Stimulated activated naive CD8-positive, alpha-beta T cell treated with anti-CD3 and anti-CD28 coated beads, Interleukin-15, Interleukin-2, amounts not matched to agents 100 U/mL and 50 U/mL, for 24 hours (primary cell): Measurements from ENCODE around the gene MRPS31.
A peak's percentile ranks its signal among the peaks of the same experiment; 100 is the strongest.
"Not testable (repeated sequence)": the region's sequence is repeated elsewhere in the genome, so short reads cannot be mapped to it uniquely, and the experiment has no call there.

Experiments used
- ATAC-seq: fragments of 150-1000 bp; cut with Tn5 transposase; one replicate; pipeline ENCODE4 v1.10.0; 2021
- DNase-seq: peaks from one replicate; pipeline ENCODE4 v3.0.0; 2021

The MRPS31 gene

DNA sequence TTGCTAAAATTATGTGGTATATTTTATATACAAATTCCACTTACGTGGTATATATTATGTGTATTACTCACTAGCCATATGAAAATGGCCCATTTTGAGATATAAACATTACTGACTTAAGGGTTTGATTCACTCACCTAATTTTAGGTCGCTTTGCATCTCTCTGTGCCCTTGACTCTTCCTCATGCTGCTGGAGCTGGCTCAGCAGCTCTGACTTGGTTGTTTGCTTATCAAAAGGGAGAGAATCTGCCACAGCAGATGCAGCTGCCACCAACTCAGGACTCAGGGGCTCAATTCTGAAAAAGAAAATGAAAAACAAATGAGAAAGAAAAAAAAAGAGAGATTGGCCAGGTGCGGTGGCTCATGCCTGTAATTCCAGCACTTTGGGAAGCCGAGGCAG is 12.2 kb downstream of the MRPS31 start:
- no peak for ATAC-seq
- DNase-seq, result no peak

DNA sequence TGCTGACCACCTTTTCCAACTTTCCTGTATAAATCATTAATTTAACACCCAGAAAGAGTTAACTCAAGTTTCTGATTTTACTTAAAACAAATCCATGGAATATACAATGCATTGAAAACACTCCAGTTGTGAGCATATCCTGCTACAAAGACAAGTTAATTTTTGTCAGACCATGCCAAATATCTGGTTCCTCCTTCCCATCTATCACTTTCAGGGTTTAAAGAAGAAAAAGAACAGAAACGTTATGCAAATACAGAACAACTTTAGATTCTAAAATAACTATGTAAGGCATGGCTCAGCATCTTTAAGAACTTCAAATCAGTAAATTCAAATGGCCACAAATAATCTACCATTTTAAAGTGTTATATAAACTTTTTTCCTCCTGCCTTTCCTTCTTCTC is 14.9 kb downstream of the MRPS31 start:
- no peak for ATAC-seq
- no peak for DNase-seq

DNA sequence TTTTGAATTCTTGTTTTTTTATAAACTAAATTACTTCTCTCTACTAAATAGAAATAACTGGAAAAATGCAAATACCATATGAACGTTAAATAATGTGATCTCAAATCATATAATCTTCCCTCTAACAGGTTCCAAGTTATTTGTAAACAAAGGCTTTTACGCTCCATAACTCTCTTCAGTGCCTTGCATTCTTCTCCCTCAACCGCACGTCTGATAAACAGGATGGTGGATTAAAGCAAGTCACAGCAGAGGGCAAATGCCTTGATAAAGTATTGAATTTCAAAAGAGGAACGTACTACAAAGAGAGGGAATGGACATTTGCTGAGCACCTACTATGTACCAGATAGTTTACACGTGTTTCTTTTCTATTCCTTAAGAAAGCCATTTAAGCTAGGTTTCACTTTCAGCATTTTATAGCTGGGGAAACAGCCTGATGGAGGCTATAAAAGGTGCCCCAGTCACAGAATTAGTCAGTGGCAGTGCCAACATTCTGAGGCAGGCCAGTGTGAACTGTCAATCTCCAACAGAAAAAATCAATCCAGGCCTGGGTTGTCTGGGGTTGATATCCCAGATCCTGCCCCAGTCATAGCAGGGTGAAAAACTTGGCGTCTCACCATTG is 15.8 kb downstream of the MRPS31 start:
- ATAC-seq (no peak), DNase-seq (no peak)

DNA sequence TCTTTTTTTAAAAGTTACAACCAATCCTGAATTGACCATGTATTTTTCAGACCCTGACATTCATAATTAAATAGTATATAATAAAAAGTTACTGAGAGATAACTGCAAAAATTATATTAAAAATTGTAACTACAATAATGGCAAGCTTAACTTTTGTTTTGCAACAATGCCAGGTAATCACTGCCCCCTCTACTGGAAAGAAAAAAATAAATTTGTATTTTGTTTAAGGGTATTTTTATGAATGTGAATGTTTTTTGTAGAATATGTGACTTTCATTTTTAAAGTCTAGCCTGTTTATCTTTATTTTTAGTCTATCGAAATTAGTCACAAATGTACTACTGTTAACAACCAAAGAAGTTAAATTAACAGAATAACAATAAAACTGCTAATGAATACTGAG is 21.7 kb downstream of the MRPS31 start:
- DNase-seq (no peak), ATAC-seq (no peak)

DNA sequence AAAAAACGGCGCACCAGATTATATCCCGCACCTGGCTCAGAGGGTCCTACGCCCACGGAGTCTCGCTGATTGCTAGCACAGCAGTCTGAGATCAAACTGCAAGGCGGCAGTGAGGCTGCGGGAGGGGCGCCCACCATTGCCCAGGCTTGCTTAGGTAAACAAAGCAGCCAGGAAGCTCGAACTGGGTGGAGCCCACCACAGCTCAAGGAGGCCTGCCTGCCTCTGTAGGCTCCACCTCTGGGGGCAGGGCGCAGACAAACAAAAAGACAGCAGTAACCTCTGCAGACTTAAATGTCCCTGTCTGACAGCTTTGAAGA is 35.8 kb downstream of the MRPS31 start:
- DNase-seq, ATAC-seq: not testable (repeated sequence)

DNA sequence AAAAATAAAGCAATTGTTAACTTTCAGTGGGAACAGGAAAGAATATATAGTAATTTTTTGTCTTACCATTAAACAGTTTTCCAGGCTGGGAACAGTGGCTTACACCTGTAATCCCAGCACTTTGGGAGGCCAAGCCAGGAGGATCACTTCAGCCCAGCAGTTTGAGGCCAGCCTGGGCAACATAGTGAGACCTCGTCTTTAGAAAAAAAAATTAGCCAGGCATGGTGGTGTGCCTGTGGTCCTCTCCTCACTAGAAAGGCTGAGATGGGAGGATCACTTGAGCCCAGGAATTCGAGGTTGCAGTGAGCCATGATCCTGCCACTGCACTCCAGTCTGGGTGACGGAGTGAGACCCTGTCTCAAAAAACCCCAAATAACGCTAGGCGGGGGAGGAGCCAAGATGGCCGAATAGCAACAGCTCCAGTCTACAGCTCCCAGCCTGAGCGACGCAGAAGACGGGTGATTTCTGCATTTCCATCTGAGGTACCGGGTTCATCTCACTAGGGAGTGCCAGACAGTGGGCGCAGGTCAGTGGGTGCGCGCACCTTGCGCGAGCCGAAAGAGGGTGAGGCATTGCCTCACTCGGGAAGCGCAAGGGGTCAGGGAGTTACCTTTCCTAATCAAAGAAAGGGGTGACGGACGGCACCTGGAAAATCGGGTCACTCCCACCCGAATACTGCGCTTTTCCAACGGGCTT is 36.3 kb downstream of the MRPS31 start:
- not testable (repeated sequence) for DNase-seq, ATAC-seq

DNA sequence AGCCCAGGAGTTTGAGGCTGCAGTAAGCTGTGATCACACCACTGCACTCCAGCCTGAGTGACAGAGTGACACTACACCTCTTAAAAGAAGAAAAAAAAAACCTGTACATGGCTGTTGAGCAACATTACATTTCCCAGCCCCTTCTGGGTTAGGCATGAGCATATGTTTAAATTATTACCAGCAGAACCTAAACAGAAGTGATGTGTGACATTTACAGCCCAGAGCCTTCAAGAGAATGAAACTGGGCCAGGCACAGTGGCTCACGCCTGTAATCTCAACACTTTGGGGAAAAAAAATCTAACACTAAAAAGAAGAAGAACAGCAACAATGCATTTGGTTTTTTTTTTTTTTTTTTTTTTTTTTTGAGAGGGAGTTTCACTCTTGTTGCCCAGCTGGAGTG is 38.3 kb downstream of the MRPS31 start:
- ATAC-seq, result no peak
- no peak for DNase-seq

DNA sequence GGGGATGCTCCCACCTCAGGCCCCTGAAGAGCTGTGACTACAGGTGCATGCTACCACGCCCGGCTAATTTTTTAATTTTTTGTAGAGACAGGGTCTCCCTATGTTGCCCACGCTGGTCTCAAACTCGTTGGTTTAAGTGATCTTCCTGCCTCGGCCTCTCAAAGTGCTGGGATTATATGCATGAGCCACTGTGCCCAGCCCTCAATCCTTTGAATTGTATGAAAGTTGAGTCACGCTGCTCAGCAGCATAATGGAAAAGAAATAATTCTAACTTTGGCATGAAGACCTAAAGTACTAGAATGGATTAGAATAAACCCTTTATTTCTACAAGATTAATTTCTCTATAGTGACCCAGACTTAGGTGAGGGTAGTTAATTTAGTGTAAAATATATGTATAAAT is 42.4 kb downstream of the MRPS31 start:
- DNase-seq (no peak), ATAC-seq (no peak)

DNA sequence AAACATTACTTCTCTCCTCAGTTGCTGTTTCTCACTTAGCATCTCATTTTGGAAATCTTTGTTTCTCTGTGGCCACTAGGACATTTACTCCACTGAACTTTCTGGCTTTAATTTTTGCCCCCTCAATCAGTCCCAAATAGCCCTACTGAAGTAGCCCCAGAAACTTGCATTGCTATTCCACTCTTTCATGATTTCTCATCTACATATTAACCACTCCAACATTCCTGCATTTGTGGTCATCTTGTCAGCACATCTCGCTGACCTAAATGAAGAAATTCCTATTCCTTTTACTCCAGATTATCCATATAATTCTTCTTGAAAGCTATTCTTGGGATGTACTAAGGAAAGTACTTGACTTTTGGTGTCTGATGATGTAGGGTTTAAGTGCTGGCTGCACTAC is 56.6 kb downstream of the MRPS31 start:
- not testable (repeated sequence) for ATAC-seq, DNase-seq

DNA sequence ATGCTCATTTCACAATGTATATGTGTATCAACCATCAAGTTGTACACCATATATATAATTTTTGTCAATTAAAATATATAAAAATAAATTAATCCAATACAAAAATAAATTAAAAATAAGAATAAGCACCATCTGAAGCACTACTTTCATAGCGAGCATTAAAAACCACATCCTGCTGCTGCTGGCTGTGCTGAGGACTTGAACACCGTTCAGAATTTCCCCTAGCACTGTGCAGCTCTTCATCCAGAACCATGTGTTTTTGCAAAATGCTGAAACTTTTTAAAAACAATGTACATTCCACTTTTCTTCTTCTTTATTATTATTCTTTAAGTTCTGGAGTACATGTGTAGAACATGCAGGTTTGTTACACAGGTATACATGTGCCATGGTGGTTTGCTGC is 64.6 kb downstream of the MRPS31 start:
- ATAC-seq, result no peak

DNA sequence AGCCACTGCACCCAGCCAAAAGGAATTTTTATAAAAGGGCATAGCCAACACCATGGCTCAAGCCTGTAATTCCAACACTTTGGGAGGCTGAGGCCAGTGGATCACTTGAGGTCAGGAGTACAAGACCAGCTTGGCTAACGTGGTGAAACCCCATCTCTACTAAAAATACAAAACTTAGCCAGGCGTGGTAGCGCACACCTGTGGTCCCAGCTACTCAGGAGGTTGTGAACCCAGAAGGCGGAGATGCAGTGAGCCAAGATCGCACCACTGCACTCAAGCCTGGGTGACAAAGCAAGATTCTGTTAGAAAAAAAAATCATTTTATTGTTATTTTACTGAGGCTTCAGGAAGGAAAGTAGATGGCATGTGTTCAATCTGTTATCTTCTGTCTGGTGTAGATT is 73.3 kb downstream of the MRPS31 start:
- ATAC-seq, result no peak
- DNase-seq, result no peak

More for the DNA sequence above, 64.6 kb downstream of the MRPS31 start:
- no peak for DNase-seq

DNA sequence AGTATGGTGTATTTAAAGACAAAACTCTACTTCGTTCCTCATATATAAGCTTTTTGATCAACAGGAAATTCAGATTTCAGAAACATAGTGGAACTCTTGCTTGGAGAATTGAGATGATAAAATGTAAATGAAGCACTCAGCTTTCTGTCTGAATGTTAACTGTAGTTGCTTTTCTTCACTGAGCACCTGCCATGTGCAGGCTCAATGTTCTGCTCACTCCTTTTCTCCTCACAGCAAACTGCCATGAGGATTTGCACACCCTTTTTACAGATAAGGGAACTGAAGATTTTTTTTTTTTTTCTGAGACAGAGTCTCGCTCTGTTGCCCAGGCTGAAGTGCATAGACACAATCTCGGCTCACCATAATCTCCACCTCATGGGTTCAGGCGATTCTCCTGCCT is 76.6 kb downstream of the MRPS31 start:
- DNase-seq, result no peak

DNA sequence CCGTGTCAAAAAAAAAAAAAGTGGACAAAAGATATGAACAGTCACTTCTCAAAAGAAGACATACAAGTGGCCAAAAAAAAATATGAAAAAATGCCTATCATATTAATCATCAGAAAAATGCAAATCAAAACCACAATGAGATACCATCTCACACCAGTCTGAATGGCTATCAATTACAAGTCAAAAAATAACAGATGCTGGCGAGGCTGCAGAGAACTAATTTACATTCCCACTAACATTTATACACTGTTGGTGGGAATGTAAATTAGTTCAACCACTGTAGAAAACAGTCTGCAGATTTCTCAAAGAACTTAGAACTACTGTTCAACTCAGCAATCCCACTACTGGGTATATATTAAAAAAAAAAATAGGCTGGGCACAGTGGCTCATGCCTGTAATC is 78.0 kb downstream of the MRPS31 start:
- ATAC-seq, result no peak
- no peak for DNase-seq

More for the DNA sequence above, 76.6 kb downstream of the MRPS31 start:
- ATAC-seq, result no peak

DNA sequence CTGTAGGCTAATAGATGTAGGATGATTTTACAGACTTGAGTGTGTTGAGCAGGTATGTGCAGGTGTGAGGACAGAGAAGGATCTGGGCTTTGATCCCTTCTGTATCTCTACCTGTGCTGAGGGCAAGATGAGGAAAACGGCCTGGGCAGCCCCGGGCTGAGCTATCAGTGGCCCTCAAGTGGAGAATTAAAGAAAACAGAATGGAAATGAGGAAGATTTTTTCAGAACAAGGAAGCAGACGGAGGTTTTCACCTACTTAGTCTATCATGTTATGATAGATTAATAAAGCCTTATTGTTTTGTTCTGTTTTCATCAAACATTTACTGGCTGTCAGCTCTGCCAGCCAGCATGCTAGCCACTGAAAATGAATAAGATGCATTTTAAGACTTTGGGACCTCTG is 82.2 kb downstream of the MRPS31 start:
- no peak for DNase-seq
- no peak for ATAC-seq

DNA sequence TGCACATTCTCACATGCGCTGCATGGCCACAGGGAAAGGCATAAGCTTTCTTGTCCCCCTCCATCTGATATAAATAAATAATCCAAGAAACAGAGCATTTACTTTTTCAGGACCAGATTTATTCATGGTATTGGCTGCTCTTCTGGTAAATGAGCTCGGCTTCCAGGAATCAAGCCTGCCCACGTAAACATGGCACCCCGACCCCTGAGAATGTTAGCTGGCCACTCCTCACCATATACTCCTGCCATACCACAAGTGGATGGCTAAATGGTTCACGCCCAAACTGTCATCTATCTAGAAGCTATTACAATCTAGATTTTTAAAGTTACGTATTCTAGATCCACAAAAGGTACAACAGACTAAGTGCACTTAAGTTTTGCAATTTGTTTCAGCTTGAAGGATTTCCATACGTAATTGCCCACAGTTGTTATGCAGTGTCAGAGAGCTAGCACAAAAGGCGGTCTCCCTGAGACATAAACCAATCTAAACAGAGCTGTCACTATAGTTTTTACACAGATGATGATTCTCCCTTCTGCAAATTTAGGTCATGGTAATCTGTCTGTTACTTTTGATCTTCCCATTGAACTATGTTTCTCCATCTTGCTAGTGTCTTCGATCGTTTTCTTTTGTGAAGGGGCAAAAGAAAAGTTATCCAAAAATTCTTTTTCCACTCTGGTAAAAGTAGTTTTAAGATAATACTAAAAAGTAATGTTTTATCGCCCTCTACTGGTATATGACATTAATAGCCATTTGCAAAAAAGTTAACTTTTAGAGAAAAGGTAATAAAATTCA is 88.3 kb downstream of the MRPS31 start:
- DNase-seq (no peak), ATAC-seq (peak; percentile 65)

DNA sequence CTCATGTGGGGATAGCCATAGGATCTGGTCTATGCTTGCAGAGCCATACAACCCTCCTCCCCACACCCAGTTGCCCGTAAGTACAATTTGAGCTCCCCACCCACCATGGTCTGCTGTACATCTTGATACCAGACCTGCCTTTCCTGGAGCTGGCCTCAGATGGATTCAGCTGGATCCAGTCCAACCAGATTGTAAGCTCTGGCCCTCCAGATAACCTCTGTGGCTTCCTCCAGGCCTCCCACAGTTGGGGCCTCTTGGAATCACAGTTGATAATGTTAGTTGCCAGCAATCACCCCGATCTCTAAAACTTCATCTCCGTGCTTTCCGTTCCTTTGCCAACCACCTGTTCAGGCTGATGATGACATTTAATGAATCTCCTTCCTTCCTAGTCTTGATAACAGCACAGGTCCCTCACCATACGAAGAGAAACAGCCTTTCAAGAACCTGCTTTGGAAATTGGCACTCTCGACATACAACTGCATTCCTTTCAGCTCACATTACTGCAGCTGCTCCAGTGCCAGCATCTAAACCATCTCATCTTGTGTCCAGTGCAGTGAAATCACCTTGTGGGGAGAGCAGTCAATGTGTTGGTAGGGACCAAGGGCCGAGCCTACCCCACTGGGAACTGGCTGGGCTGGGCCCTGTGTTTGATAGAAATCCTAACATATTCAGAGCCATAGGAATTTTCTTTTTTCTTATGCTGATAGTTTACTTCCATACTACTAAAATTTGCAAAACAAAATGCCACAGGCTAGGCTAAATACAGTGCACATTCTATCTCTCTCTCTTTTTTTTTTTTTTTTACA is 89.4 kb downstream of the MRPS31 start:
- DNase-seq, result no peak
- ATAC-seq, result no peak

DNA sequence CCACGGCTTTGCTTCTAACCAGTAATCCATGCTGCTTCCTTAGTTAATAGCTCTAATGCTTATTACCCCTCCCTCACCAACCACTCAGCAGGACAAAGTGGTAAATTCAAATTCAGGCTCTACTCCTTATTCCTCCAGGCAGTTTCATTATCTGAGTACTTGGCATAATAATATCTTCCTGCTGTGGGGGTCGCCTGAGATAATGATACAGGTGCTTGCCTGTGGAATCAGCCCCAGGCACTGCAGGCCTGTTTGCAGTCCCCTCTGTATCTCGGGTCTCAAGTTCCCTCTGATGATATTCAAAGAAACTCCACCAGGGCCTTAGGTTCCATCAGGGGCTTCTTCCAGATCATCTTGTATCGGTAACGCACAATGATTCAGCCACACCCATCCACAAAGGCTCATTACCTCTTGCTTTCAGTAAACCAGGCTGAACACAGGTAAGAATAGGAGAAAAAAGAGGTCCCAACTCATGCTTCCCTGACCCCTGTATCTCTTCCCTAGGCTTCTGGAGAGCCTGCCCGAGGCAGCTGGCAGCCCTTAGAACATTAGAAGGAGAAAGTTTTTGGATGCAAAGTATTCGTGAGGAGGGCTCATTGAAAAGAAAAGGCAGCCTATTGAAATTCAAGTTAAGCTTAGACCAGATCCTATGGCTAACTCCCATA is 90.2 kb downstream of the MRPS31 start:
- no peak for ATAC-seq
- no peak for DNase-seq

DNA sequence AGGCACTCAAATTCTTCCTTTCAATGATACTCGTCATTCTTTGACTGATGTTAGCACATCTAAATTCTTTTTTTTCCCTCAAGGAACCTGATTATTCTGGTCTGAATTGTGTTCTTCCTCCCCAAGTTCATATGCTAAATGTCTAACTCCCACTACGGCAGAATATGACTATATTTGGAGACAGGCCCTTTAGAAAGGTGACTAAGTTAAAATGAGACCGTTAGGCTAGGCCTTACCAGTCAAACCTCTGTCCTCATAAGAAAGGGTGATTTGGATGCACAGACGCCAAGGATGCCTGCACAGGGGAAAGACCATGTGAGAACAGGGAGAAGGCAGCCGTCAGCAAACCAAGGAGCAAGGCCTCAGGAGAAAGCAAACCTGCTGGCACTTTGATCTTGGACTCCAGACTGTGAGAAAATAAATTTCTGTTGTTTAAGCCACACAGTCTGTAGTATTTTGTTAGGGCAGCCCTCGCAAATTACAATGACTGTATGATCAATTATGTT is 91.5 kb downstream of the MRPS31 start:
- ATAC-seq, result no peak

More for the DNA sequence above, 91.5 kb downstream of the MRPS31 start:
- DNase-seq, result no peak
